GM18867 (cell line): ENCODE measurements around the gene CFAP69.
"Not testable (repeated sequence)": the region's sequence is repeated elsewhere in the genome, so short reads cannot be mapped to it uniquely, and the experiment has no call there.

Experiments
- ATAC-seq: cut with Tn5 transposase; IDR thresholded peaks from one replicate; pipeline ENCODE4 v1.9.1; 2021; ENCODE audit warnings: mild to moderate bottlenecking, moderate library complexity; ENCODE audit not compliant: unreplicated experiment

Gene CFAP69

DNA sequence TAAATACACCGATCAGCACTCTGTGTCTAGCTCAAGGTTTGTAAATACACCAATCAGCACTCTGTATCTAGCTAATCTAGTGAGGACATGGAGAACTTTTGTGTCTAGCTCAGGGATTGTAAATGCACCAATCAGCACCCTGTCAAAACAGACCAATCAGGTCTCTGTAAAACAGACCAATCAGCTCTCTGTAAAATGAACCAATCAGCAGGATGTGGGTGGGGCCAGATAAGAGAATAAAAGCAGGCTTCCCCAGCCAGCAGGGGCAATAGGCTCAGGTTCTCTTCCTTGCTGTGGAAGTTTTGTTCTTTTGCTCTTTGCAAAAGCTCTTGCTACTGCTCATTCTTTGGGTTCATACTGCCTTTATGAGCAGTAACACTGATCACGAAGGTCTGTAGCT, 90.0 kb downstream of the CFAP69 start:
- not testable (repeated sequence) for ATAC-seq

GRCh38 chr7:90337106-90337505, 92.1 kb downstream of the CFAP69 start:
- no peak for ATAC-seq

- ATAC-seq, result no peak
These were observed 100.0 kb downstream of the CFAP69 start for GRCh38 chr7:90345016-90345415.

- peak; percentile 15 for ATAC-seq
These were observed 100.8 kb downstream of the CFAP69 start for GRCh38 chr7:90345595-90346335.

DNA sequence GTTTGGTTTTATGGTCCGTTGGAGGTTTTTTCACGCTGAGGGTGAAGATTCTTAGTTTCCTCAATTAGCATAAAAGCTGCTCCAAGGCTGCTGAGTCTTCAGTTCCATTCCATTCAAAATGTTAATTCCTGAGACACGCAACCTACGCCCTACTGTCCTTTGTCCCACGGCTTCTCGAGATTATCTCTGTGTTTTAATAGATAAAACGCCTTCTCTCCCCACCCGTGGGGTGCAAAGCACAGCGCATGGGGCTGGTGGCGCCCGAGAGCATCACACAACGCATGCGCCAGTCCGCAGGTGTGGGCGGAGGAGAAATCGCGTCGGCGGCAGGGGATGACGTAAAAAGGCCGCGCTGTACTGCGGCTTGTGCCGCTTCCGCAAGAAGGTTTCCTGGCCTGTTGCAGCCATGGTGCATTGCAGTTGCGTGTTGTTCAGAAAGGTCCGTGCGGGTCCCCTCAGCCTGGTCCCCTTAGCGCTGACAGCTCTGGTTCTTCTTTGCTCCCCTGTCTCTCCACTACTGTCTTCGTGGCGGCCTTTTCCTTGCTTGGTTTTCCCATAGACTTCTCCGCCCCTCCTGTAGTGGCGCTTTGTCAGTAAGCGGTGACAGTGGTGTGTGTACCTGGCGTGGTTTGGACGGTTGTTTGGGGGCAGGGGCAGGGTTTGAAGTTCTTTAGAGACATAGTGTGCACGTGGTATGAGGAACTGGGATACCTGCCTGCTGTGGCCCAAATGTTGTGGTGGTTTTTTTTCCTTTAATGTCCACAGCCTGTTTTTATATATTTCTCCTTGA, 101.6 kb downstream of the CFAP69 start, which contains the start of gene GTPBP10:
TSS of gene GTPBP10 (plus strand) at position 381 of the 790 bp plus-strand sequence. CDS start at position 407, 26 bp downstream.
- peak; percentile 98 for ATAC-seq

DNA sequence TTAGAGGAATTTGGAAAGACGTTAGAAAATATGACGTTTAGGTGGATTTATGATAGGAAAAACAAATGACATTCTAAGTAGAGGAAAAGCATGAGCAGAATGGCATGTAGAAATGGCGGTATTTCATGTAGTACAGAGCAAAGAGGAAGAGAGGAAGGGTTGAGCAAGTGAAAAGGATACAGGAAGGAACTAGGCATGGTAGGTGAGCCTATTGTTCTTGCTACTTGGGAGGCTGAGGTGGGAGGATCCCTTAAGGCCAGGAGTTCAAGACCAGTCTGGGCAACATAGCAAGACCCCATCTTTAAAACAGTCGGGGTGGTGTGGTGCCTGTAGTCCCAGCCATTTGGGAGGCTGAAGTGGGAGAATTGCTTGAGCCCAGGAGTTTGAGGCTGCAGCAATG, 102.8 kb downstream of the CFAP69 start:
- ATAC-seq, result no peak

DNA sequence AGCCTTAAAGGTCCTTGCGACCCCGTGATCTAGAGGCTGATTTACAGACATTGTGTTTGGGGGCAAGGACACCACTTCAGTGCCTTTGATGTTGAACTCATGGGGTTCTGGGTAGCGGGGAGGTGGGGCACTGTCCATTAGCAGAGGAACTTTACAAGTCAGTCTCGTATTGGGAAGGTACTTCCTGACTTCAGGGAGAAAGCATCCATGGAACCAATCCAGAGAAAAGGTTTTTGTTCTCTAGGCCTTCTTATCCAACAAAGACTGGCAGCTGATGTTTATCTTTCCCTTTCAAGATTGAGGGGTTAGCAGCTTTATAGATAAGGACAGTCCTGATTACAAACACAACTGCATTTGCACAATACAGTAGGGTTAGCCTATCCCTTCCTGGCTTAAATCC, 104.3 kb downstream of the CFAP69 start:
- no peak for ATAC-seq

DNA sequence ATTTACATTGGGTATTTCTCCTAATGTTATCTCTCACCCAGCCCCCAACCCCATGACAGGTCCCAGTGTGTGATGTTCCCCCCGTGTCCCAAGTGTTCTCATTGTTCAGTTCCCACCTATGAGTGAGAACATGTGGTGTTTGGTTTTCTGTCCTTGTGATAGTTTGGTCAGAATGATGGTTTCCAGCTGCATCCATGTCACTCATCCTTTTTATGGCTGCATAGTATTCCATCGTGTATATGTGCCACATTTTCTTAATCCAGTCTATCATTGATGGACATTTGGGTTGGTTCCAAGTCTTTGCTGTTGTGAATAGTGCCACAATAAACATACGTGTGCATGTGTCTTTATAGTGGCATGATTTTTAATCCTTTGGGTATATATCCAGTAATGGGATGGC, 105.1 kb downstream of the CFAP69 start:
- ATAC-seq, result not testable (repeated sequence)

GRCh38 chr7:90351987-90352386, 107.0 kb downstream of the CFAP69 start:
- no peak for ATAC-seq
